Activated CD8-positive, alpha-beta memory T cell treated with anti-CD3 and anti-CD28 coated beads for 48 hours (primary cell): Measurements from ENCODE around the gene SMAD6.

Experiments used
- DNase-seq, 3 experiments: peaks; one replicate each; pipeline ENCODE4 v3.0.0-alpha.2; 2020; ENCODE audit warnings: low read depth in 2 of 3, low spot score in 2 of 3

Gene SMAD6

GRCh38 chr15:66773129-66773873 is 71.3 kb downstream of the SMAD6 start:
- DNase-seq: no peak

GRCh38 chr15:66774001-66774814 is 72.2 kb downstream of the SMAD6 start:
- DNase-seq: no peak

GRCh38 chr15:66775127-66776105 is 73.4 kb downstream of the SMAD6 start:
- DNase-seq: no peak

GRCh38 chr15:66777054-66777453 is 75.0 kb downstream of the SMAD6 start:
- no peak for DNase-seq

- DNase-seq: no peak
These were observed 75.7 kb downstream of the SMAD6 start for GRCh38 chr15:66777596-66778313.

- DNase-seq: no peak
These were observed 76.3 kb downstream of the SMAD6 start for GRCh38 chr15:66778314-66778665.

GRCh38 chr15:66778716-66779115 is 76.7 kb downstream of the SMAD6 start:
- DNase-seq: no peak

- no peak for DNase-seq
These were observed 77.4 kb downstream of the SMAD6 start for GRCh38 chr15:66779331-66780009.

GRCh38 chr15:66780172-66780972 is 78.3 kb downstream of the SMAD6 start:
- DNase-seq: no peak

- DNase-seq: no peak
These were observed 79.1 kb downstream of the SMAD6 start for GRCh38 chr15:66780973-66781718.

GRCh38 chr15:66782785-66783184 is 80.7 kb downstream of the SMAD6 start:
- DNase-seq: no peak

- DNase-seq: no peak
These were observed 81.3 kb downstream of the SMAD6 start for GRCh38 chr15:66783314-66783713.

- no peak for DNase-seq
These were observed 81.7 kb downstream of the SMAD6 start for GRCh38 chr15:66783725-66784124.

GRCh38 chr15:66784174-66784573 is 82.1 kb downstream of the SMAD6 start:
- no peak for DNase-seq

GRCh38 chr15:66785637-66786036 is 83.6 kb downstream of the SMAD6 start:
- no peak for DNase-seq

- no peak for DNase-seq
These were observed 84.2 kb downstream of the SMAD6 start for GRCh38 chr15:66786222-66786621.

GRCh38 chr15:66786708-66787488 is 84.9 kb downstream of the SMAD6 start:
- no peak for DNase-seq

- no peak for DNase-seq
These were observed 85.4 kb downstream of the SMAD6 start for GRCh38 chr15:66787489-66787871.
